Erythroblast (primary cell): ENCODE measurements around the gene CAMK2N1.

Experiments
- DNase-seq, 2 experiments: peaks; one replicate each; lab custom pipeline; 2025; lab: John Stamatoyannopoulos, UW
- GATA1 ChIP-seq: IDR thresholded peaks from 2 replicates; pipeline ENCODE4 v1.6.1; 2011; ENCODE audit warnings: low read depth, mild to moderate bottlenecking, control low read depth, low read length, moderate library complexity
- POLR2A ChIP-seq: IDR thresholded peaks from 2 replicates; pipeline ENCODE4 v1.6.1; 2011; ENCODE audit warnings: mild to moderate bottlenecking, low read length

The CAMK2N1 gene

GRCh38 chr1:20493309-20493708 is 7.3 kb upstream of the CAMK2N1 start:
- TF ChIP-seq POLR2A (no peak), GATA1 (no peak)

GRCh38 chr1:20492751-20493150 is 6.7 kb upstream of the CAMK2N1 start:
- TF ChIP-seq POLR2A (no peak), GATA1 (no peak)
- no peak for DNase-seq

More at GRCh38 chr1:20493309-20493708, 7.3 kb upstream of the CAMK2N1 start:
- DNase-seq: no peak

GRCh38 chr1:20491866-20492265 is 5.9 kb upstream of the CAMK2N1 start:
- TF ChIP-seq POLR2A (no peak), GATA1 (no peak)
- no peak for DNase-seq

GRCh38 chr1:20491178-20491577 is 5.2 kb upstream of the CAMK2N1 start:
- no peak for TF ChIP-seq GATA1
- TF ChIP-seq POLR2A: no peak

GRCh38 chr1:20487236-20487590 is 1.2 kb upstream of the CAMK2N1 start:
- no peak for DNase-seq
- no peak for TF ChIP-seq POLR2A
- TF ChIP-seq GATA1: no peak

More at GRCh38 chr1:20491178-20491577, 5.2 kb upstream of the CAMK2N1 start:
- DNase-seq: no peak

GRCh38 chr1:20486457-20487235 is 636 bp upstream of the CAMK2N1 start:
- no peak for DNase-seq
- no peak for TF ChIP-seq POLR2A

GRCh38 chr1:20484519-20485462 is 1.2 kb downstream of the CAMK2N1 start:
- TF ChIP-seq POLR2A (no peak), GATA1 (no peak)
- no peak for DNase-seq

GRCh38 chr1:20483833-20484518 is 2.0 kb downstream of the CAMK2N1 start:
- DNase-seq: no peak
- no peak for TF ChIP-seq GATA1
- TF ChIP-seq POLR2A: no peak

- DNase-seq: no peak
- TF ChIP-seq GATA1 (no peak), POLR2A (no peak)
Measured at GRCh38 chr1:20483098-20483832, 2.7 kb downstream of the CAMK2N1 start.

GRCh38 chr1:20481643-20482498 is 4.1 kb downstream of the CAMK2N1 start:
- no peak for DNase-seq
- TF ChIP-seq POLR2A (no peak), GATA1 (no peak)

GRCh38 chr1:20480951-20481617 is 4.9 kb downstream of the CAMK2N1 start:
- no peak for TF ChIP-seq GATA1
- DNase-seq: no peak

GRCh38 chr1:20480243-20480944 is 5.6 kb downstream of the CAMK2N1 start:
- DNase-seq: no peak
- TF ChIP-seq POLR2A (no peak), GATA1 (no peak)
